Hematopoietic multipotent progenitor cell treated with erythropoietin and hydrocortisone succinate and interleukin-3 and kit ligand, for 8 days (in vitro differentiated cells): ENCODE results near the gene ZNF394.

ENCODE experiments used
- DNase-seq: peaks from one replicate; pipeline ENCODE4 v3.0.0-alpha.2; 2015

Gene ZNF394

GRCh38 chr7:99490878-99491277 is 9.2 kb downstream of the ZNF394 start:
- DNase-seq = no peak

- peak; percentile 28 for DNase-seq
Observed at GRCh38 chr7:99489235-99489634, 10.8 kb downstream of the ZNF394 start.

- DNase-seq = no peak
Observed at GRCh38 chr7:99485094-99485493, 15.0 kb downstream of the ZNF394 start.

GRCh38 chr7:99478464-99479440 is 21.3 kb downstream of the ZNF394 start:
- no peak for DNase-seq

- no peak for DNase-seq
Observed at GRCh38 chr7:99476107-99476506, 24.0 kb downstream of the ZNF394 start.

GRCh38 chr7:99473315-99473596 is 26.8 kb downstream of the ZNF394 start:
- peak; percentile 84 for DNase-seq

GRCh38 chr7:99472561-99473314 is 27.3 kb downstream of the ZNF394 start, which contains the start of gene ZNF789:
Gene ZNF789 (plus strand): TSS chr7:99472890. CDS start chr7:99476457, 3,567 bp downstream.
- DNase-seq = peak; percentile 98

GRCh38 chr7:99469381-99470065 is 30.6 kb downstream of the ZNF394 start:
- DNase-seq = no peak

- DNase-seq = no peak
Observed at GRCh38 chr7:99468336-99468918, 31.7 kb downstream of the ZNF394 start.

GRCh38 chr7:99465421-99465768 is 34.7 kb downstream of the ZNF394 start:
- peak; percentile 23 for DNase-seq

GRCh38 chr7:99461221-99461620 is 38.9 kb downstream of the ZNF394 start:
- DNase-seq = no peak

- no peak for DNase-seq
Observed at GRCh38 chr7:99460651-99461050, 39.4 kb downstream of the ZNF394 start.

GRCh38 chr7:99459087-99459486 is 41.0 kb downstream of the ZNF394 start:
- DNase-seq = peak; percentile 59

- no peak for DNase-seq
Observed at GRCh38 chr7:99457650-99458493, 42.2 kb downstream of the ZNF394 start.

- DNase-seq = no peak
Observed at GRCh38 chr7:99457050-99457649, 42.9 kb downstream of the ZNF394 start.

GRCh38 chr7:99456288-99456687 is 43.8 kb downstream of the ZNF394 start:
- no peak for DNase-seq

- no peak for DNase-seq
Observed at GRCh38 chr7:99455874-99456273, 44.2 kb downstream of the ZNF394 start.

- DNase-seq = no peak
Observed at GRCh38 chr7:99453105-99453504, 47.0 kb downstream of the ZNF394 start.

- DNase-seq = no peak
Observed at GRCh38 chr7:99452541-99452940, 47.5 kb downstream of the ZNF394 start.

- DNase-seq = no peak
Observed at GRCh38 chr7:99451936-99452335, 48.1 kb downstream of the ZNF394 start.

GRCh38 chr7:99449326-99449725 is 50.8 kb downstream of the ZNF394 start:
- DNase-seq = no peak

- DNase-seq = no peak
Observed at GRCh38 chr7:99448855-99449254, 51.2 kb downstream of the ZNF394 start.
